Breast epithelium (tissue), 3 donors: ENCODE results near the gene TRPM2.

Experiments
- CTCF ChIP-seq, 3 donors: fragments of 450-650 bp; IDR thresholded peaks; one replicate each; pipeline ENCODE4 v1.5.1; 2016 to 2017; ENCODE audit warnings: antibody characterized with exemption in 3 of 3, mild to moderate bottlenecking in 3 of 3, moderate library complexity in 3 of 3
- POLR2AphosphoS5 ChIP-seq, 3 donors: sonication (generic); formaldehyde crosslinking; IDR thresholded peaks; one replicate each; pipeline ENCODE4 v1.6.1; 2017; ENCODE audit warnings: antibody characterized with exemption in 3 of 3

- TF ChIP-seq CTCF (IDR thresholded peaks at IDR 0.05) (no peak), POLR2AphosphoS5 (IDR thresholded peaks at IDR 0.05) (no peak)
These were observed 80.6 kb downstream of the TRPM2 start for GRCh38 chr21:44433791-44434567.
